ENCODE measurements around the gene DST. TPM values are rescaled to one million over a fixed set of nuclear protein-coding genes. Genes with fewer than 3 reads are reported as not detected.

DST gene
- total and polyA plus RNA-seq, 7 donors = 58.3 to 341 (median 109) TPM

DNA sequence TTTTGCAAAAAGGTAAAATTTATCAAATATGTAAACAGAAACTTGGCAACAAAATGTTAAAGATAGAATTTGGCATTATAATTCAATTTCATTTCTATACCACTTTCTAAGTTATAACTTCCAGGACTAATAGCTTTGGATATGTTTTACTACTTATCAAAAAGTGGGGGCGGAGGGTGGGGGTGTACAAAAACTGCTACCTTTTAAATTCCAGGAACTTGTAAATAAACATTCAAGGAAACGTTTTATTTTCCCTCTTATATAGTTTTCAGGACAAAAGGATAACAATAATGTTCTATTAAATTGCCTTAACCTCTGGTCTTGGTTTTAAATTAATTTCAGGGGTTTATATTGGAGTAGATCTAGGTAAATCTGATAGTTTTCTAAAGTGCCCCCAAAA, 103.8 kb downstream of the DST start:
- intact Hi-C loops (cut with DNase I) = no loop called here
- ATAC-seq (no peak), DNase-seq (no peak)
- Histone ChIP-seq H3K27ac (peak overlapping the region; percentile 54), H3K27me3 (ENCODE audit: insufficient read depth in 3 of 3, low read length in 2 of 3) (no peaks in the 10 kb centered on the region), H3K9me3 (no peaks in the 10 kb centered on the region), H3K36me3 (ENCODE audit: insufficient read depth in 1 of 2, low read depth in 1 of 2) (peaks cover 0 to 31% of the 10 kb centered on the region in 2 donors), H3K4me1 (peaks cover 55% of the 10 kb centered on the region), H3K4me3 (peak overlapping the region; percentile 62)
- no peak for TF ChIP-seq CTCF (IDR thresholded peaks at IDR 0.05)
- 47 to 62% (median 56%) methylated on average over 2 of the region's 2 CpGs for WGBS, 3 donors

DNA sequence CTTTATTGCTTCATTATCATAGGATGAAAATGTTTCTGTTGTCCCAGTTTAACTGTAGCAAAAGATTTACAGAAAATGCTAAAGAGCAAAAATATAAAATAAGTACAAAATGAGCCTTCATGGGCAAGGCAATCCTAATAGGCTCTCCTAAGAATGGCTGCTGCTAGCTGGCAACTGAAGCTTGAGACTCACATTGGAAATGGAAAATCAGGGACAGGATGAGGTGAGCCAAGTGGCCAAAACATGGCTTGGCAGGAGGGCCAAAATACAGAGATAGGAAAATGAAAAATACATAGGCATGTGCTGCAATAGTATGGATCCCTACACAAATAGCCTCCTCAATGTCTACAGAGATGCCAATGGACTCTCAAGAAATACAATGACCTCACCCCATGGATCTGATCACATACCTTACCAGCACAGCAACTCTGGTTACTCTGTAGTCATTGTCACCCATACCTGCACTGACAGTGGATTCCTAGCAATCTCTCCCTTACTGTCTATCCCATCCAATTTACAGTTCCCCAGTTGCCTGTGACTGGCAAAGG, 105.4 kb downstream of the DST start:
- Histone ChIP-seq H3K4me3 (no peak overlapping the region), H3K9me3 (no peaks in the 10 kb centered on the region), H3K27ac (no peak overlapping the region), H3K27me3 (ENCODE audit: insufficient read depth in 3 of 3, low read length in 2 of 3) (no peaks in the 10 kb centered on the region), H3K4me1 (peaks cover 51% of the 10 kb centered on the region), H3K36me3 (ENCODE audit: insufficient read depth in 1 of 2, low read depth in 1 of 2) (peaks cover 0 to 46% of the 10 kb centered on the region in 2 donors)
- intact Hi-C loops (cut with DNase I) = no loop called here
- DNase-seq = no peak
- no peak for ATAC-seq
- no peak for TF ChIP-seq CTCF (IDR thresholded peaks at IDR 0.05)

DNA sequence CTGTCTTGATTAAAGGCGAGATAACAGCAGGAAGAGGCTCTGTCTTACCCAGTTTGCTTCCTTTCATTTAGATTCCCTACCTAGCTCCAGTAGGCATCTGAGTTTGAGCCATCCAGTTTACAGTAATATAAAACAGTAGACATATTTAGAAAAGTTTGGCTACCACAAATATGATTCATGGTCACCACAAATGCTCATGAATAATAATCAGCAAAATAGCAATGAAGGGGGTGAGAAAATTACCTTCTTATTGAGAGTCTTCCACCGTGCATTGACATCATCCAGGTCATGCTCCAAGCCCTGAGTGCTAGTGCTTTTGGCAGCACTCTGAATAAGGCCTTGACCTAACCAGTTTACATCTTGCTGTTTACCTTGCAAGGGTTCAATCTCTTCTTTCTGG, 106.2 kb downstream of the DST start:
- intact Hi-C loops (cut with DNase I) = no loop called here
- 86 to 91% (median 88%) methylated on average over 2 of the region's 2 CpGs for WGBS, 3 donors
- no peaks in the 10 kb centered on the region for H3K9me3 ChIP-seq
- H3K4me1 ChIP-seq = peaks cover 45% of the 10 kb centered on the region
- H3K27me3 ChIP-seq (ENCODE audit: insufficient read depth in 3 of 3, low read length in 2 of 3) = no peaks in the 10 kb centered on the region
- H3K27ac ChIP-seq = no peak overlapping the region
- peaks cover 4 to 54% of the 10 kb centered on the region in 2 donors for H3K36me3 ChIP-seq (ENCODE audit: insufficient read depth in 1 of 2, low read depth in 1 of 2)
- TF ChIP-seq CTCF (IDR thresholded peaks at IDR 0.05) = no peak
- no peak overlapping the region for H3K4me3 ChIP-seq
- DNase-seq (no peak), ATAC-seq (no peak)

GRCh38 chr6:56535626-56536025, 107.1 kb downstream of the DST start:
- Histone ChIP-seq H3K4me3 (no peak overlapping the region), H3K27ac (no peak overlapping the region), H3K27me3 (ENCODE audit: insufficient read depth in 3 of 3, low read length in 2 of 3) (no peaks in the 10 kb centered on the region), H3K36me3 (ENCODE audit: insufficient read depth in 1 of 2, low read depth in 1 of 2) (peaks cover 4 to 63% of the 10 kb centered on the region in 2 donors), H3K9me3 (no peaks in the 10 kb centered on the region), H3K4me1 (peaks cover 39% of the 10 kb centered on the region)
- TF ChIP-seq CTCF (IDR thresholded peaks at IDR 0.05) = no peak
- intact Hi-C loops (cut with DNase I) = no loop called here
- no peak for ATAC-seq
- no peak for DNase-seq
